Measurements from ENCODE around the gene C2orf80.
"Not testable (repeated sequence)": the region's sequence is repeated elsewhere in the genome, so short reads cannot be mapped to it uniquely, and the experiment has no call there.

Gene C2orf80

DNA sequence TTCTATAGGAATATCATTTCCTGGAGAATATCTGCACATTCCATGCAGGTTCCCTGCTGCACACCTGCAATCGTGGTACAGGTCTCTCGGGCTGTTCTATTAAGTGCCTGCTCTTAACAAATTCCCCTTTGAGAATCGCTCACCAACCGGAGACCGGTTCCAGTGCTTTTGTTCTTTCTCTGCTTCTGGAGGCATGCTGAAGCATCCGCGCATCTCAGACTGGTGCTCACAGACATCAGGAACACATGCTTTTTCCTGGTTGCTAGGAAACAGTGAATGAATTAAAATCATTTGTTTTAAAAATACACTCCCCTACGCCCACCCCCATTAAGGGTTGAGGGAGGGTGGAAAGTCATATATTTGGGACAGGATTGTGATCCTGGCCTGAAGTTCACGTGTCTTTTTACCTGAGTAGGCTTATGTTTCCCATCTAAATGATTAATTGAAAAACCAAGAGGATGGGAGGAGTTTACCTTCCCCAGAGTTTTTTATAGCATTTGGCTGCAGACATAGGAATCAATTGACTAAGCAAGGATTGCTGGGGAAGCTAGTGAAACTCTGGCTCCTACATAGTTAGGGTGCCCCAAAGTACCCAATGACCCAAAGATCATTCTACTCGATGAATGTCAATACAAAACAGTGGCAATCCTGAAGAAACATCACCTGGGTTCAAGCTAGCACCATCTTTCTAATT lies at the start of gene C2orf80:
Gene C2orf80, minus strand, starts transcription at position 221 of the 694 bp plus-strand sequence. CDS start 3,044 bp downstream, outside the sequence.
- DNase-seq = no peak

DNA sequence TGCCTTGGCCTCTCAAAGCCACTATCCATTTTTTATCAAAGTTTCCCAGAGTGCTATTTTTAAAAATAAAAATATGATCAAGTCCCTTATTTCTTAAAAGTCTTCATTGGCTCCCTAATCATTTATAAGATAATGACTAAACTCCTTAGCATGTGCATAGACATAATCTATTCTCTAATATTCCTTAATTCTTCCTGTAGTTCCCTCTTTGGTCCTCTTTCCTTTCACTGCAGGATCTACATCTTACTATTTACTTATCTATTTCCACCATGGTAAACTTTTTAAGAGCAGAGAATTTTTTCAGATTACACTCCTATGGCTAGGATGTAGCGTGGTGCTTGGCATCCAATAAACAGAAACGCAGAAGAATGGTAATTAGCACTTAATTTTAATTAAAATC lies 46.0 kb upstream of the C2orf80 start:
- no peak for DNase-seq

DNA sequence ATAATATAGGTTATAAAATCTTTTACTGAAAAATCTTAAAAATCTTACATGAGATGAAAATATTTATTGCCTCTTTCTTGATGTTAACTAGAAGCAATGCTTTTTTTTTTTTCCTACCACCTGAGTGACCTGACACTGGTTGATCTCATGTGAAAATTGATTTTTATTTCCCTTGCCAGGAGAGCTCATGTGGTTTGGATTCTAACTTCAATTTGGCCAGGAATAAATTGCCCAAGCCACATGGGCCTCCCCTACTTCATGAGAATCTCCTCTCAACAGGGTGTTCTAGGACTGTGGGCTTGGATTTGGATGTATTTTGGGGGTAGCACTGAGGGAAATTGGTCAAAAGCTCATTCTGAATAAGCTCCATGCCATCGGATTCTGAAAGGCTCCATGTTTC lies 45.0 kb upstream of the C2orf80 start:
- DNase-seq = no peak

DNA sequence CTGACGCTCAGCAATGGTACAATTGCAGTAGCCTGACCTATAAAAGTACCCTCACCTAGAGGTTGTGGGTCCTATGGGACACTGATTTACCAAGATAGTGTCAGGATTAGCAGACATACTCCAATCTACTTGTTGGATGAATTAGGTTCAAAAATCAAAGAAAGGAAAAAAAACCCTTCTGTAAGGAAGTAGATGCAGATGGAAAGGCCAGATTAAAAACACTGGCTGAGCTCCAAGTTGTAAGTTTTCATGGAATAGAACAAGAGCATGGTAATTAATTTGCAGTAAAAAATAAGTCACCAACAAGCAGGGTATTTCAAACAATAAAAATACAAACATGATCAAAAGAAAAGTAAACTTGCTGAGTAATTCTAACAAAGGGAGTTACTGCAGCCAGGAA lies 38.6 kb upstream of the C2orf80 start:
- no peak for DNase-seq

DNA sequence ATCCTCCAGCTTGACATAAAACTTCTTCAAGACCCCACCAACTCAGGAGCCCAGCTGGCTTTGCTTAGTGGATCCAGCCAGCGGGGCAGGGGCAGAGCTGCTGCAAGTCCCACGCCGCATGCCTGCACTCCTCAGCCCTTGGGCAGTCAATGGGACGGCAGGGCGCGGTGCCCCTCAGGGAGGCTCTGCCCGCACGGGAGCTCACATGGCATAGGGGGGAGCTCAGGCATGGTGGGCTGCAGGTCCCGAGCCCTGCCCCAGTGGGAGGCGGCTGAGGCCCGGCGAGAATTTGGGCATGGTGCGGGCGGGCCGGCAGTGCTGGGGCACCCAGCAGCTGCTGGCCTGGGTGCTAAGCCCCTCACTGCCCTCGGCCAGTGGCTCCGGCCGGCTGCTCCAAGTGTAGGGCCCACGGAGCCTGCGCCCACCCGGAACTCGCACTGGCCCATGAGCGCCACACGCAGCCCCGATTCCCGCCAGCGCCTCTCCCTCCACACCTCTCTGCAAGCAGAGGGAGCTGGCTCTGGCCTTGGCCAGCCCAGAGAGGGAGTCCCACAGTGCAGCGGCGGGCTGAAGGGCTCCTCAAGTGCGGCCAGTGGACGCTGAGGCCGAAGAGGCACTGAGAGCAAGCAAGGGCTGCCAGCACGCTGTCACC lies 37.9 kb upstream of the C2orf80 start:
- no peak for DNase-seq

DNA sequence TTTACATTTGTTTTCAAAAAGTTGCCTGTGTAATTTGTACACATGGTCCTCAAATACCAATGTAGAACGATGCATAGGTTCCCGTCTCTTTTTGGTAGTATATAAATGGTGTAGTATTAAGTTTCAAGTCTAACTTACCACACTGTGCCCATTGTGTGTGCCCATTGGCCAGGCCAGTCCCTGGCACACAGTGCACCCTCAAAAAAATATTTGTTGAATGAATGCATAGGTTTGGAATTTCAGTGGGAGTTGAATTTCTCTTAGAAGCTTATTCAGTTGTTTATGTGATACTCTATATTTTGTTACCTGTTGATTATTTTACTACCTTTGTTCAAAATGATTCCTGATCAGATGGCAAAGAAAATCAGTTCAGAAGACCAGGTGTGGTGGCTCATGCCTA lies 35.0 kb upstream of the C2orf80 start:
- no peak for DNase-seq

DNA sequence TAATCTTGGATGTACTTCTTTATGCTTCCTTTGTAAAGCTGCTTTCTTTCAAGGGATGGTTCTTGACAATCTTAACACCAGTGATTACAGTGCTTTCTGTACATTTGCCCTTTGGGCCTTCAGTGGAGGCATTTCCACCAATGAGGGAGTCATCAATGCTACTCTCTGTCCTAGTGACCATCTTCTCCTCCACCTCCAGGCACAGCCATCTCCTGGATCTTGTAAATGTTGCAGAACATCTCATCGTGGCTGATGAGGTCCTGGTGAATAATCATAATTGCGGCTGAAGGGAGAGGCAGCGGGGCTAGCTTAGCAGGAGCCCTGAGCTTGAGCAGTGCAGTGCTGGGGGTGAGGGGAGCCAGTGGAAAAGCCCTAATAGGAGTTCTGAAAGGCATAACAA lies 32.5 kb upstream of the C2orf80 start:
- DNase-seq = no peak

DNA sequence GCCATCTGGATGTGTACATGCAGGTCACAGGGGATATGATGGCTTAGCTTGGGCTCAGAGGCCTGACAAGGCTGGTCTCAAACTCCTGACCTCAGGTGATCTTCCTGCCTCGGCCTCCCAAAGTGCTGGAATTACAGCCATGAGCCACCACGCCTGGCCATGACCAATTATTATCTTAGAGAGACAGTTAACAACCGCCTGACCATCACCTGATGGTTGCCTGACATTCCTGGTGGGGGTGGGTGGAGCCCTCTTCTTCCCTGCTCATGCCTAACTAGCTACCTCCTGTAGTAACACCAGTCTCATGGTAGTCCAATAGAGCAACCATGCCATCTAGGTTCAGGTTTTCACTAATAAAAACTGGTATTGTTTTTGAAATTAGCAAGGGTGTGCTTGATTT lies 32.0 kb upstream of the C2orf80 start:
- not testable (repeated sequence) for DNase-seq

DNA sequence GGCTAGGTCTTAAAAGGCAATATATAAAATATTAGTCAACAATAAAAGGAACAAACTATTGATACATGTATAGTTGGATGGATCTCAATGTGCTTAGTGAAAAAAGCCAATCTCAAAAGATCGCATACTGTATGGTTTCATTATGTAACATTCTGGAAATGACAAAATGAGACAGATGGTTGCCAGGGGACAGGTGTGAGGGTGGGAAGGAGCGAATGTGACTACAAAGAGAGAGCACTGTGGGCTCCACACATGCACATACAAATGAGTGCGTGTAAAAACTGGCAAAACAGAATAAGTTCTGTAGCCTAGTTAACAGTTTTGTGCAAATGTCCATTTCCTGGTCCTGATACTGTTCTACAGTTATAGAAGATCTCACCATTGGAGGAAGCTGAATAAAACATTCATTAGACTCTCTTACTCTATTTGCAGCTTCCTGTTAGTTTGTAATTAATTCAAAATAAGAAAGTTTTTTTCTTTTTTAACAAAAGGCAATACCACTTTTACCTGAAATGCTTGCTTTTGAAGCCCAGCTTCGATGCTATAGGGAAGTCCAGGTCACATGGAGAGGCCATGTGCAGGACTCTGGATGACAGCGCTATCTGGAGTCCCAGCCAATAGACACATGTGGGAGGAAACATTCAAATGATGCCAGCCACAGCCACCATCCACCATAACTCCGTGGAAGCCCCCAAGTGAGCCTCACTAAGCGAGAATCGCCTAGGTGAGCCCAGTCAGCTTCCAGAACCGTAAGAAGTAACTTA lies 21.0 kb upstream of the C2orf80 start:
- no peak for DNase-seq

DNA sequence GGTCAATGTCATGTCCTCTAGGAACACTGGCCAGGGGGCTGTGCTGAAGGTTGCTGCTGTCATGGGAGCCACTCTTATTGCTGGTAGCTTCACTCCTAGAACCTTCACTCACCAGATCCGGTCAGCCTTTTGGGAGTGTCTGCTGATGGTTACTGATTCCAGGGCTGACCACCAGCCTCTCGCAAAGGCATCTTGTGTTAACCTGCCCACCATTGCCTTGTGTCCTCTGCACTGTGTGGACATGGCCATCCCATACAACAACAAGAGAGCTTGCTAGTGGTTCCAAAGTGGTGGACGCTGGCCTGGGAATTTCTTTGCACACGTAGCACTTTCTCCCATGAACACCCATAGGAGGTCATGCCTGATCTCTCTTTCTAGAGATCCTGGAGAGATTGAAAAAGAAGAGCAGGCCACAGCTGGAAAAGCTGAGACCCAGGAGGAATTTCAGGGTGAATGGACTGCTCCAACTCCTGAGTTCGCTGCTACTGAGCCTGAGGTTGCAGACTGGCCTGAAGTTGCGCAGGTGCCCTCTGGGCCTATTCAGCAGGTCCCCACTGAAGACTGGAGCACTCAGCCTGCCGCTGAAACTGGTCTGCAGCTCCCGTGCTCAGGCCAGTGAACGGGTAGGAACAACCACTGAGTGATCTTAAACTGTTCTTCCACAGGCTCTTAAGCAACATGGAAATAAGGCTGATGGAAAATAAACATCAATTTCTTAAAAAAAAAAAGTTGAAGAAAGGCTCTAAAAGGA lies 18.7 kb upstream of the C2orf80 start:
- DNase-seq = no peak

DNA sequence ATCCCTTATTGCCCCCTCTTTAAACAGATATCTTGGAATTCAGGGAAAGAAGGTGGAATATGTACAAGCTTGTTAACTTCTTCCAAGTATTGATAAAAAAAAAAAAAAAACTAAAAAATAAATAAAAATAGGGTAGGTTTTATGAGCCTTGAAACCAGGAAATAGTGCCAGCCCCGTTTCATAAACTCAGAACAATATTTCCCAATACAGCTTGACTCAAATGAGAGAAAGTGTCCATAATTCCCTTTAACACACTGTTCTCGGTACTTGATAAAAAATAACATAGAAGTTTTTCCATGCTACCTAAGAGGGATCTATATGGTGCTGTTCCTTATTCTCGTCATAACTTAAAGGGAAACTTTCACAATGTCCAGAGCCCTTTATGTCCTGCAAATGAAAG lies 17.9 kb upstream of the C2orf80 start:
- no peak for DNase-seq

DNA sequence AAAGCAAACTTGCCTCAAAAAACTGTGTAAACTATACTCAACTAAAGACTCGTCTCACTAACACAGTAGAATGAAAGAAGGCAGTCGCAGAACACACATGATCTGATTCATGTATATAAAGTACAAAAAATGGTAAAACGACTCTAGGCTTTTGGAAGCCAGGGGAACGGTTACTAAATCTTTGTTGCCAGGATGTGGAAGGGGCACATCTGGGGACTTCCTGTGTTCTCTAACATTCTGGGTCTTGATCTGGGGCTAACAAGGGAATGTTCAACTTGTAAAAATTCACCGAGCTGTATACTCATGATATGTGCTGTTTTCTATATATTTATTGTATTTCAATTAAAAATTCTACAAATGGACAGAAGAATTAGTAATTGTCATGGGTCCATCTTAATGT lies 14.3 kb upstream of the C2orf80 start:
- DNase-seq = no peak

DNA sequence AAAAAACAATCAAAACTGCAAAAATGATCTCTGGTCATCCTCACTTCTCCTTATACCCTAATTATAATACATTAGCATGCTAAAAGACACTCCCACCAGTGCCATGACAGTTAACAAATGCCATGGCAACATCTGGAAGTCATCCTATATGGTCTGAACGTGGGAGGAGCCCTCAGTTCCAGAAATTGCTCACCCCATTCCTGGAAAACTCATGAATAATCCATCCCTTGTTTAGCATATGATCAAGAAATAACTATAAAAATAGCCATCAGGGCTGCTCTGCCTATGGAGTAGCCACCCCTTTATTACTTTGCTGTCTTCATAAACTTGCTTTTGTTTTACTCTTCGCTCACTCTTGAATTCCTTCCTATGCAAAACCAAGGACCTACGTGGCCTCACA lies 5.7 kb upstream of the C2orf80 start:
- no peak for DNase-seq

DNA sequence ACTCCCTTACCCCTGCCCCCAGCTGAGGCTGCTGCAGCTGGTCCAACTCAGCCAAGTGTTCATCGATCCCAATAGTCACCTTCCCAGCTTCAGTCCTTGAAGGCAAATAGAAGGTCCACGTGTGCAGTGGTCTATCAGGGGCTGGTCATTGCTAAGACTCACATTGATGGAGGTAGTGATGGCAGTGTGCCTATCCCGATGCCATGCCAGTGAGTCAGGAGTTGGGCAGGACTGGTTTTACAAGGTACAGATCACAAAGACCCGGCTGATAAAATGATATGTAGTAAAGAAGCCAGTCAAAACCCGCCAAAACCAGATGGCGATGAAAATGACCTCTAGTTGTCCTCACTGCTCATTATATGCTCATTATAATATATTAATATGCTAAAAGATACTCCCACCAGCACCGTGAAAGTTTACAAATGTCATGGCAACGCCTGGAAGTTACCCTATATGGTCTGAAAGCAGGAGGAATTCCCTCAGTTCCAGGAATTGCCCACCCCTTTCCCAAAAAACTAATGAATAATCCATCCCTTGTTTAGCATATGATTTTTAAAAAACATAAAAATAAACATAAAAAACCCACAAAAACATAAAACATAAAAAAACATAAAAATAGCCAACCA lies 2.9 kb upstream of the C2orf80 start:
- no peak for DNase-seq

DNA sequence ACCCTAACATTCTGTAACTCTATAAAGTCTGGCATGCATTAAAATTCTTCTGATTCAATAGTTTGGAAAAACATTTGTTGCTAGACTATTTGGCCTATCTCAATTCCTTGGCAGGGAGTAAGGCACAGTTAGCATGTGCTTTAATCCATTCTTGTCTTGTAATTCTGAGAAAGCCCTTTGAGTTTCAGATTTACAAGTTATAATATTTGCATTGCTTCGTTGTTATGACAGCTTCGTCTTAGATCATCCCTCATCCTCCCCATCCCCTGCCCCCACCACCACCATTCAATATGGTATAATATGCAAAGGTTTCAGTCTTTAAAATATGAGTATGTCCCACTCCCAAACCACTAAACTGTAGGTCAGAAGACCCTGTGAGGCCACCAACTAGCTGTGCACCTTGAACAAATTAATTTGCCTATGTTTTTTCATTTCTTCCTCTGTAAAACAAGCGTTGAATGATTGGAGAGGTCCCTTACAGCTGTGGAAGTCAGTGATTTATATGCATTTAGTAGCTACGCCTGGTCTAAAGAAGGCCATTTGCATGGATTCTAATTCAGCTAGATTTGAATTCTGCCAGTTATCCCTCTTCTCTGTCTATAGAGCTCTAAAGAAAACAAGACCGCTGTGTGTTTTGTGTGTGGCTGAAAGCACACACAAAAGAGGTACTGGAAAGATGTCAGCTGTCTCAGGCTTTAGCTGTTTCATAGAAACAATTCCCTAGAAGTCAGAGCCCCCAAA lies 591 bp downstream of the C2orf80 start:
- DNase-seq = no peak

DNA sequence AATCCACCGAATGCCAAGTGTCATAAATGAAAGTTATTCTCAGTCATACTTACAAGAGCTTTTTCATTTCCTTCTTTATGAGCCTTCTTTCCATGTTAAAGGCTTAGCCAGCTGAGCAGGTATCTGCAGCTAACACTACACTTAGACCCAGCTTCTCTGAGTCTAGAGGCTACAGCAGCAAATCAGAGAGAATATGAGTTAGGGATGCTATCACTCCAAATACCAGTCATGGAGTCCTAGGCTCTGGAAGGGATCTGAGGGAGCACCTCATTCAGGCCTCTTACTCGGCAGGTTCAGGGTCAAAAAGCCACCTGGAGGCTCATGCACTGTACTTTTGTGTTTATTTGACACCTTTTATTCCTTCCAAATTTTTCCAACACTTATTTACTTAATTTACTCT lies 2.9 kb downstream of the C2orf80 start:
- no peak for DNase-seq

DNA sequence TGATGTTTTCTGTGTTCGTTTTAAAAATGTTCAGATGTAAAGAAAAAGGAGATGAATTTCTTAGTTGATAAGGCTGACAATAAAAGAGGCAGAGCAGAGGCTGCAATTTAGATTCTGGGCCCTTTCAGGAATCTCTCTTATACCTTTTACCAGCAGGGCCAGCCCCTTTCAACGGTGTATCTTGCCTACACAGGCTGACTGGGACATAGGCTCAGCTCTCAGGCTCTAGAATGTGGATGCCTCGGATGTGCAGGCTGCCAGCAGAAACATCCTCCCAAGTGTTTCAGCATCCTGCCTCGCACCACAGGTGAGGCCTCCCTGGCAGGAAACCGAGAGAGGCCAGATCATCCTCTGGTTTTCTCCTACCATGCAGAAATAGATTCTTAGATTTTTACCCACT lies 3.4 kb downstream of the C2orf80 start:
- DNase-seq = no peak

DNA sequence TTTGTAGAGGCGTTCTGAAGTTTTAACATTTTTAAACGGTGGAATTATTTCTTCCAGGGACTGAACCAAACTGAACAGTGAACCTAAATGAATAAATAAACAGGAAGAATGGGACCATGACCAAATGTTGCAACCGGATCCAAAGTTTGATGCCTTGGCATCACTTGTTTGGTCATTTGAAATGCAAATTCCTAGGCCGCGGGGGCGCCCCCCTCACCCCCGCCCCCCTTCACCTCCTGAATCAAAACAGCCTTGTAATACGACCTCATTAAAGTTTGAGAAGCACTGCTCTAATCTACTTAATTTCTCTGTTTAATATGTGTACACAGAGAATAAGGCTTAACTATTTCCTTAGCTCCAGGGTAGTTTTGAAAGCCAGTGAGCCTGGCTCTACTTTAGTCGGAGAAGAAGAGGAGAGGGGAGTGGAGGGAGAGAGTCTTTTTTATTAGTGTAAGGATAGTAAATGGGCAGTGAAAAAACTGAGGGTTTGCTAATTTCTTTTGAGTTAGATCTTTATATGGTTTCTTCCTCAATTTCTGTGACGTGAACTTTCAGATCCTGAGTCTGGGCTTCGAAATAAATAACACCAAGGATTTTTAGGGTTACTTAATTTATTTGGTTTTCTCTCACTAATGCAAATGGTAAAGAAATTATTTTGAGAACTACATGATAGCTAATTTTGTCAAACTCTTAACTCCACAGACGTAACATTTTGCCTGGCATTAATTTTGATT lies 5.7 kb downstream of the C2orf80 start:
- no peak for DNase-seq

DNA sequence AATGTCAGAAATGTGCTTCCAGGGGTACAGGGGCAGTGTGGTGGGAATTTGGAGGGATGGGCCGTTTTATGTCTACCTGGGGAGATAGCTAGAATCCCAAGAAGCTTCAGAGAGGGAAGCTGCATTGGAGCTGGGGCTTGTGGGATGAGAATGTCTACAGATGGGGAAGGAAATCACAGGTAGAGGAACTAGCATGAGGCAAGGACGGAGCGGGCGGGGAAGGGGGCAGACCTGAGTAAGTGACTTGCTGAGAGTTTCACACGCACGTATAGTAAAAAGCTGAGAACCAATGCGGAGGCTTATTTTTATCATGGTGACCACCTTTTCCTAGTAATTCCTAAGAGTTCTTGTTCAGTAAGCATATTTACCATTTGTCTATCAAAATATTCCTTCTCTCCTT lies 6.3 kb downstream of the C2orf80 start:
- DNase-seq = no peak

DNA sequence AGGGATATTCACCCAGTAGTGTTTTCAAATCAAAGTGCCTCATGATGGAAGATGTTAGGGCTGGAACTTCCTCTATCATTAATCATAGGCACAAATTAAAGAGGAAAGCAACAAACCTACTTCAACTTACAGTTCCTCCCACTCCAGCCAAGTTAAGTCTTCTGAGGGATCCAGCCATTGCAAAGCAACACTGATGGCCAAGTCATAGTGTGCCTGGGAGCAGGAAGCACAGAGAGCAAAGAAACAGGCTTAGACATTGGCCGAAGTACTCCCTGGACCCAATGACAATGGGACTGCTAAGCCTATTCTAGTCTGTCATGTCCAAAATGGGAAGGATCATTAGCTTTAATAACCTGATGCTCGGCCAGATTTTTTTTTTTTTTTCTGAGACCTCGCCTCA lies 7.0 kb downstream of the C2orf80 start:
- no peak for DNase-seq

DNA sequence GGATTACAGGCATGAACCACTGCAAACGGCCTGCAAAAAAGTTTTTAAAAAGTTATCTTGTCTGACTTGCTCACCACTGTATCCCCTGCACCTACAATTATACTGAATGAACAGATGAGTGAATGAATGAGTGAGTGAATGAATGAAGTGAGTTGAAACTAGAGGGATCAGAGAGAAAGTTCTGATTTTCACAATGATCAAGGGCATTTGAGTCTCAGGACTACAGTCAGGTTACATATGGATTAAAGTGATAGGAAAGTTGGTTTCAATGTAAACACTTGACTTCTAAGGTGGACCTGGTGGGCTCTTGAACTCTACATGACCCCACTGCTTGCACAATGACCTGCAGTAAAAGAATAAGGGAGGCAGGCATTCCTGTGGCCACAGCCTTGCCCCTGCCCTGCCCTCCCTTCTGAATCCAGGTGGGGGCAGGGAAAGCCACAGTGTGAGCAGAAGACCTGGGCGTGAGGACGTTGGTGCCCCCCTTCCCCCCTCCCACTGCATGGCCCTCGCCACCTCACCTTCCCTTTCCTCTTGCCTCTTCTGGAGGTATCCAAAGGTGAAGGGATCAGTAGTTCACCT lies 10.7 kb downstream of the C2orf80 start:
- no peak for DNase-seq
